Activated gamma-delta T cell treated with Interleukin-2 at 50 U/mL for 16 hours (primary cell): ENCODE data around the gene FASTK.

Experiments
- DNase-seq: peaks from one replicate; pipeline ENCODE4 v3.0.0-alpha.2; 2020

Gene FASTK

GRCh38 chr7:151116603-151117440, 36.2 kb upstream of the FASTK start:
- no peak for DNase-seq

- no peak for DNase-seq
Measured at GRCh38 chr7:151115836-151116418, 35.3 kb upstream of the FASTK start.

- DNase-seq: no peak
Measured at GRCh38 chr7:151115121-151115835, 34.7 kb upstream of the FASTK start.

GRCh38 chr7:151114151-151115090, 33.8 kb upstream of the FASTK start:
- no peak for DNase-seq

- DNase-seq: no peak
Measured at GRCh38 chr7:151113344-151114150, 32.9 kb upstream of the FASTK start.

- DNase-seq: peak; percentile 70
Measured at GRCh38 chr7:151110941-151111645, 30.5 kb upstream of the FASTK start.

- DNase-seq: no peak
Measured at GRCh38 chr7:151110236-151110940, 29.8 kb upstream of the FASTK start.

GRCh38 chr7:151109094-151110048, 28.8 kb upstream of the FASTK start:
- DNase-seq: no peak

GRCh38 chr7:151107882-151108281, 27.3 kb upstream of the FASTK start:
- no peak for DNase-seq

GRCh38 chr7:151104411-151105235, 24.0 kb upstream of the FASTK start:
- DNase-seq: no peak

GRCh38 chr7:151103973-151104372, 23.4 kb upstream of the FASTK start:
- no peak for DNase-seq

GRCh38 chr7:151102991-151103390, 22.4 kb upstream of the FASTK start:
- no peak for DNase-seq

GRCh38 chr7:151101621-151102396, 21.2 kb upstream of the FASTK start:
- no peak for DNase-seq

- no peak for DNase-seq
Measured at GRCh38 chr7:151100921-151101320, 20.3 kb upstream of the FASTK start.

GRCh38 chr7:151099486-151100211, 19.0 kb upstream of the FASTK start:
- DNase-seq: no peak

GRCh38 chr7:151095828-151096475, 15.3 kb upstream of the FASTK start:
- no peak for DNase-seq
